ENCODE results near the gene SLC25A36. TPM values are rescaled to one million over a fixed set of nuclear protein-coding genes. Genes with fewer than 3 reads are reported as not detected.
A peak's percentile ranks its signal among the peaks of the same experiment; 100 is the strongest.

The SLC25A36 gene
- total RNA-seq, 2 experiments from 2014 or later, result 71.8 to 81.3 TPM

DNA sequence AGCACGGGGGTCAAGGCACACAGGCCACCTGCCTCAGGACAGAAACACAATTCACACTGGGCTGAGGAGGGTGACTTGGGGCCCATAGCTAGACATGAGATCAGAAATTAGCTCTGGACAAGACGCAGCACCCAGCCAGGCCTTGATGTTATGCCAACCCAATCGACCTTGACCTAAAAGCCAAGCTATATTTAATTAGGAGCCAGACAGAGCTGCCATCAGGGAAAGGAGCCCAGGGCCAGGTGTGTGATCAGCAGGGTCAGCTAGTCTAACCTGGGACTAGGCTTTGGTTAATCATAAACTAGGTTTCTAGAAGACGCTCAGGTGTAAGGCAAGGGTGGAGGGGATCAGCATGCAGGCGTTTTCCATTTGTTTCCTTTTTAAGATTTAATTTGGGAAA, 23.9 kb upstream of the SLC25A36 start:
- H3K4me2 ChIP-seq (ENCODE audit: low read length), result no peak overlapping the region
- ChIA-PET POLR2A (interaction anchor here (0.6 kb wide), 1 partner anchor 33 kb away, joined by 3 read pairs; no protein-coding TSS in a partner anchor), CTCF (ENCODE audit: unreplicated experiment) (no interaction called here)
- no peaks in the 10 kb centered on the region for H3K9me3 ChIP-seq (ENCODE audit: low read length)
- no peaks in the 10 kb centered on the region for H4K20me1 ChIP-seq (ENCODE audit: insufficient read depth, low read length)
- no peak for TF ChIP-seq EZH2phosphoT487 (IDR thresholded peaks at IDR 0.05; ENCODE audit: borderline replicate concordance, low read depth, low read length)
- TF ChIP-seq, protein P1, sequence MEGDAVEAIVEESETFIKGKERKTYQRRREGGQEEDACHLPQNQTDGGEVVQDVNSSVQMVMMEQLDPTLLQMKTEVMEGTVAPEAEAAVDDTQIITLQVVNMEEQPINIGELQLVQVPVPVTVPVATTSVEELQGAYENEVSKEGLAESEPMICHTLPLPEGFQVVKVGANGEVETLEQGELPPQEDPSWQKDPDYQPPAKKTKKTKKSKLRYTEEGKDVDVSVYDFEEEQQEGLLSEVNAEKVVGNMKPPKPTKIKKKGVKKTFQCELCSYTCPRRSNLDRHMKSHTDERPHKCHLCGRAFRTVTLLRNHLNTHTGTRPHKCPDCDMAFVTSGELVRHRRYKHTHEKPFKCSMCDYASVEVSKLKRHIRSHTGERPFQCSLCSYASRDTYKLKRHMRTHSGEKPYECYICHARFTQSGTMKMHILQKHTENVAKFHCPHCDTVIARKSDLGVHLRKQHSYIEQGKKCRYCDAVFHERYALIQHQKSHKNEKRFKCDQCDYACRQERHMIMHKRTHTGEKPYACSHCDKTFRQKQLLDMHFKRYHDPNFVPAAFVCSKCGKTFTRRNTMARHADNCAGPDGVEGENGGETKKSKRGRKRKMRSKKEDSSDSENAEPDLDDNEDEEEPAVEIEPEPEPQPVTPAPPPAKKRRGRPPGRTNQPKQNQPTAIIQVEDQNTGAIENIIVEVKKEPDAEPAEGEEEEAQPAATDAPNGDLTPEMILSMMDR (conservative IDR thresholded peaks at IDR 0.05; ENCODE audit: low read length), result no peak
- intact Hi-C loops (cut with micrococcal nuclease; ENCODE audit: unreplicated experiment), result no loop called here
- no peaks in the 10 kb centered on the region for H3K9me2 ChIP-seq (ENCODE audit: insufficient read depth, low read length)
- no peaks in the 10 kb centered on the region for H3K79me2 ChIP-seq (ENCODE audit: insufficient read depth, low read depth, low read length)
- H3K27ac ChIP-seq (ENCODE audit: low read depth, low read length, poor library complexity, severe bottlenecking), result no peak overlapping the region
- H3K4me1 ChIP-seq (ENCODE audit: insufficient read depth, low read length, poor library complexity, severe bottlenecking), result no peaks in the 10 kb centered on the region
- BruUV-seq (replicated peaks), result no TSS peak
- H2AFZ ChIP-seq (ENCODE audit: low read length), result no peak overlapping the region
- no peak for DNase-seq (ENCODE audit: low spot score)
- H3K4me3 ChIP-seq (ENCODE audit: low read depth, low read length, poor library complexity, severe bottlenecking), result no peak overlapping the region
- no peaks in the 10 kb centered on the region for H3K36me3 ChIP-seq (ENCODE audit: insufficient read depth, low read length)

DNA sequence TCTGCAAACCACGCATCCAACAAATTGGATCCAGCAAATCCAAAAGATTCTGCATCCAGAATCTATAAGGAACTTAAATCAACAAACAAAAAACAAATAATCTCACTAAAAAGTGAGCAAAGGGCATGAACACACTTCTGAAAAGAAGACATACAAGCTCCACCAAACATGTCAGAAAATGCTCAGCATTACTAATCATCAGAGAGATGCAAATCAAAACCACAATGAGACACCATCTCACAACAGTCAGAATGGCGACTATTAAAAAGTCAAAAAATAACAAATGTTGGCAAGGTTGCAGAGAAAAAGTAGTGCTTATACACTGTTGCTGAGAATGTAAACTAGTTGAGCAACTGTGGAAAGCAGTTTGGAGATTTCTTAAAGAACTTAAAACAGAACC, 21.6 kb upstream of the SLC25A36 start:
- no peak overlapping the region for H2AFZ ChIP-seq (ENCODE audit: low read length)
- no peaks in the 10 kb centered on the region for H3K79me2 ChIP-seq (ENCODE audit: insufficient read depth, low read depth, low read length)
- no peaks in the 10 kb centered on the region for H3K4me1 ChIP-seq (ENCODE audit: insufficient read depth, low read length, poor library complexity, severe bottlenecking)
- no peak overlapping the region for H3K4me3 ChIP-seq (ENCODE audit: low read depth, low read length, poor library complexity, severe bottlenecking)
- H3K36me3 ChIP-seq (ENCODE audit: insufficient read depth, low read length), result no peaks in the 10 kb centered on the region
- H3K27ac ChIP-seq (ENCODE audit: low read depth, low read length, poor library complexity, severe bottlenecking), result no peak overlapping the region
- CTCF ChIA-PET (ENCODE audit: unreplicated experiment), result no interaction called here
- no TSS peak for BruUV-seq (replicated peaks)
- intact Hi-C loops (cut with micrococcal nuclease; ENCODE audit: unreplicated experiment), result loop anchor here (5.0 to 10.0 kb wide), 2 partner anchors 52 to 275 kb away; no protein-coding TSS in a partner anchor
- no peaks in the 10 kb centered on the region for H3K9me2 ChIP-seq (ENCODE audit: insufficient read depth, low read length)
- H3K9me3 ChIP-seq (ENCODE audit: low read length), result no peaks in the 10 kb centered on the region
- H3K4me2 ChIP-seq (ENCODE audit: low read length), result no peak overlapping the region
- no peaks in the 10 kb centered on the region for H4K20me1 ChIP-seq (ENCODE audit: insufficient read depth, low read length)
- TF ChIP-seq EZH2phosphoT487 (IDR thresholded peaks at IDR 0.05; ENCODE audit: borderline replicate concordance, low read depth, low read length), result no peak
- TF ChIP-seq, protein P1 (conservative IDR thresholded peaks at IDR 0.05; ENCODE audit: low read length), result no peak
- DNase-seq (ENCODE audit: low spot score), result no peak
- POLR2A ChIA-PET, result no interaction called here

DNA sequence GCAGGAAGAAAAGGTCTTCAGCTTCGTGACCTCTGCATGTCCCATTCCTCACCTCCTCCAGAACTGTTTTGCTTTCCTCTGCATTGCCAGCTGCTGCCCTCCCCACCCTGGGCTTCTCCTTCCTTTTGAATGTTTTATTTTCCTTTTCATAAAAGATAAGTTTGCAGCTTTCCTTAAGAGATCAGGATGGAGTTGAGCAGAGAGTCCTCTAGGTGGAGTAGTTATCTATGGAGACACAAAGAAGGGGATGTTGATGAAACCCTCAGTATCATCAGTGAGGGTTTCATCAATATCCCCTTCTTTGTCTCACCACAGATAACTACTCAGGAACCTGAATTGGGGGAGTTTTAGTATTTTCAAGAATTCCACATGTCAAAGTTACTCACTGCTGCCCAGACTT, 19.0 kb upstream of the SLC25A36 start:
- TF ChIP-seq, protein P1 (conservative IDR thresholded peaks at IDR 0.05; ENCODE audit: low read length), result peak; percentile 74
- no peak for TF ChIP-seq EZH2phosphoT487 (IDR thresholded peaks at IDR 0.05; ENCODE audit: borderline replicate concordance, low read depth, low read length)
- intact Hi-C loops (cut with micrococcal nuclease; ENCODE audit: unreplicated experiment), result loop anchor here (5.0 to 10.0 kb wide), 2 partner anchors 50 to 272 kb away; no protein-coding TSS in a partner anchor
- Histone ChIP-seq H3K9me2 (ENCODE audit: insufficient read depth, low read length) (no peaks in the 10 kb centered on the region), H3K4me1 (ENCODE audit: insufficient read depth, low read length, poor library complexity, severe bottlenecking) (no peaks in the 10 kb centered on the region), H3K79me2 (ENCODE audit: insufficient read depth, low read depth, low read length) (no peaks in the 10 kb centered on the region), H2AFZ (ENCODE audit: low read length) (no peak overlapping the region), H3K4me2 (ENCODE audit: low read length) (no peak overlapping the region), H3K36me3 (ENCODE audit: insufficient read depth, low read length) (no peaks in the 10 kb centered on the region), H3K27ac (ENCODE audit: low read depth, low read length, poor library complexity, severe bottlenecking) (no peak overlapping the region), H3K9me3 (ENCODE audit: low read length) (no peaks in the 10 kb centered on the region), H3K4me3 (ENCODE audit: low read depth, low read length, poor library complexity, severe bottlenecking) (no peak overlapping the region), H4K20me1 (ENCODE audit: insufficient read depth, low read length) (no peaks in the 10 kb centered on the region)
- CTCF ChIA-PET (ENCODE audit: unreplicated experiment), result no interaction called here
- POLR2A ChIA-PET, result no interaction called here
- DNase-seq (ENCODE audit: low spot score), result peak; percentile 24
- BruUV-seq (replicated peaks), result no TSS peak
